Ishikawa (cell line): ENCODE results near the gene IGLL5.

Source experiments
- CEBPB ChIP-seq: IDR thresholded peaks from 2 replicates; pipeline ENCODE4 v1.6.1; 2012
- CREB1 ChIP-seq: IDR thresholded peaks from 2 replicates; pipeline ENCODE4 v1.6.1; 2012; ENCODE audit warnings: low read depth
- EGR1 ChIP-seq: IDR thresholded peaks from 2 replicates; pipeline ENCODE4 v1.6.1; 2012
- EP300 ChIP-seq: IDR thresholded peaks from 2 replicates; pipeline ENCODE4 v1.6.1; 2012; ENCODE audit warnings: borderline replicate concordance
- FOXM1 ChIP-seq: IDR thresholded peaks from 2 replicates; pipeline ENCODE4 v1.6.1; 2012; ENCODE audit warnings: low read depth, borderline replicate concordance
- MAX ChIP-seq: IDR thresholded peaks from 2 replicates; pipeline ENCODE4 v1.6.1; 2012
- NFIC ChIP-seq: IDR thresholded peaks from 2 replicates; pipeline ENCODE4 v1.6.1; 2012
- RAD21 ChIP-seq: IDR thresholded peaks from 2 replicates; pipeline ENCODE4 v1.6.1; 2012; ENCODE audit warnings: low read depth
- REST ChIP-seq: IDR thresholded peaks from 2 replicates; pipeline ENCODE4 v1.6.1; 2012; ENCODE audit warnings: low read depth, mild to moderate bottlenecking
- TAF1 ChIP-seq: IDR thresholded peaks from 2 replicates; pipeline ENCODE4 v1.6.1; 2012; ENCODE audit warnings: low read depth, mild to moderate bottlenecking
- TCF12 ChIP-seq: IDR thresholded peaks from 2 replicates; pipeline ENCODE4 v1.6.1; 2012; ENCODE audit warnings: low read depth
- TEAD4 ChIP-seq: IDR thresholded peaks from 2 replicates; pipeline ENCODE4 v1.6.1; 2012
- USF1 ChIP-seq: IDR thresholded peaks from 2 replicates; pipeline ENCODE4 v1.6.1; 2012
- YY1 ChIP-seq: IDR thresholded peaks from 2 replicates; pipeline ENCODE4 v1.6.1; 2012; ENCODE audit warnings: low read depth
- ZBTB7A ChIP-seq: IDR thresholded peaks from 2 replicates; pipeline ENCODE4 v1.6.1; 2012; ENCODE audit warnings: low read depth

The IGLL5 gene

DNA sequence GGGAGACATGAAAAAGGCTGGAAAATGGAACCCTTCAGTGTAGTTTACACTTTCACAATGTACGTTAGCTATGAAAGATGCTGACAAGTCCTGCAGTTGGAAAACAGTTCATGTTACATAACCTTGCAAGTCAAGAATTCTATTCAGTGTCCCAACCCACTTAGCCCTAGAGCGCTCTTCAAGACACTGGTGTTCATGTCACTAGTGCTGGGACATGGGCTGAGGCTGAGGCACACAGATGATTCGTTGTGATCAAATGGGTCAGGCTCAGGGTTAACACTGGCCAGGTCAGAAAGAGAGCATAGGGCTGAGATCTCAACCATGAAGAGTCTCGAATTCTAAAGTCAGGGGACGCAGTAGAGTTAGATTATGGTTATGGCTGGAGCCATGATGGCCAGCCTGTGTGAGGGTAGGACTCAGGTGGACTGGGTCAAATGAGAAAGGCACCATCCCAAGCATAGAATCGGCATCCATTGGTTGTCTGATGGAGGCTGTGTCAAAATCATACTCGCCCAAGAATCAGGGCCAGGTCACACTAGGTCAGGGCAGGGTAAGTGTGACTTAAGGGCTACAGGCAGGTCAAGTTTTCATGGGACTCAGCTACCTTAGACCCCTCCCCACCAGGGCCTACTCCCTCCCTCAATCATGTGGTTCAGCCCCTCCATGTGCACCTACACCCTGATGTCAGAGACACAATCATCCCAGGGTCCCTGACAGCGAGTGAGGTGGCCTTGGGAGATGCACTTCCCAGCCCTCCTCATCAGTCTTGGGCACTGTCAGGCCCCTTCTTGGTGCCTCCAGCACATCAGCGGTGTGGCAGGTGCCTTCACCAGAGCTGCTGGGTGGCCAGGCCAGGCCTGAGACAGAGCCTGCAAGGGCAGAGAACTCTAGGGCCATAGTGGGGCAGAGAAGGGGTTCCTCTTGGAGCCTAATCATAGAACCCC lies 20.2 kb downstream of the IGLL5 start:
- TF ChIP-seq CEBPB = no peak
- TF ChIP-seq FOXM1 = no peak
- no peak for TF ChIP-seq EGR1
- no peak for TF ChIP-seq ZBTB7A
- TF ChIP-seq USF1 = no peak
- no peak for TF ChIP-seq MAX
- TF ChIP-seq CREB1 = no peak
- no peak for TF ChIP-seq TAF1
- no peak for TF ChIP-seq TEAD4
- no peak for TF ChIP-seq REST
- TF ChIP-seq TCF12 = no peak
- TF ChIP-seq EP300 = no peak
- TF ChIP-seq YY1 = no peak
- no peak for TF ChIP-seq NFIC
- TF ChIP-seq RAD21 = no peak

GRCh38 chr22:22908495-22908861 lies 20.9 kb downstream of the IGLL5 start:
- no peak for TF ChIP-seq MAX
- TF ChIP-seq EGR1 = no peak
- no peak for TF ChIP-seq TCF12
- no peak for TF ChIP-seq ZBTB7A
- no peak for TF ChIP-seq RAD21
- no peak for TF ChIP-seq TAF1
- no peak for TF ChIP-seq CEBPB

DNA sequence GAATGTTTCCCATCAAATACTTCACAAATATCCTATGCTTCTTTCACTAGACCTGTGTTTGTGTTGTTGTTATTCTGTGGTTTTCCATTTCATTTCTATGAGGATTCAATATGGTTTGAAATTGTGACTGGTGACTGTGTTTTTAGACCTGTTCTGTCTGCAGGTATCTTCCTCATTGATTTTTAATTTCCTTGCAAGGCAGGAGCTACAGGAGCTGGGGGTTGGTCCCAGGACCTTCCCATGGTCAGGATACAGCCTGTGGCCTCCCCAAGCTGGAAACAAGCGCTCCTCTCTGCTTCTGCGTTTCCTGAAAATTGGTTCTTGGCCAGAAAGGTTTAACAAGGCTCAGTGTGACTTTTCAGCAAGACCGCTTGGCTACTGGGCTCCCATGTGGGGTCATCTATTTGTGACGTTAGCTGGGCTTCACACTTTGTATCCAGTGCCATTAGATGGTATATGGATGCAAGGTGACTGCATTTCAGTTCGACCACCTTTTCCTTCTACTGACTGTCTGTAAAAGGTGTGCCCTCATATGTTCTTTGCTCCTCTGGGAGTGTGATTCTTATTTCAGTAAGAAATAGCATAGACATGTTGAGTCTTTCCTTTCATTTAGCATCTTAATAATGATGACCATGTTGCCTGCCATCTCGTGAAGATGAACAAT lies 21.5 kb downstream of the IGLL5 start:
- no peak for TF ChIP-seq FOXM1
- no peak for TF ChIP-seq YY1
- no peak for TF ChIP-seq TCF12
- TF ChIP-seq NFIC = no peak
- TF ChIP-seq USF1 = no peak
- TF ChIP-seq TEAD4 = no peak
- TF ChIP-seq CEBPB = no peak
- no peak for TF ChIP-seq ZBTB7A
- no peak for TF ChIP-seq MAX
- TF ChIP-seq TAF1 = no peak
- TF ChIP-seq RAD21 = no peak
- no peak for TF ChIP-seq EGR1
- TF ChIP-seq EP300 = no peak
- no peak for TF ChIP-seq REST
- no peak for TF ChIP-seq CREB1

DNA sequence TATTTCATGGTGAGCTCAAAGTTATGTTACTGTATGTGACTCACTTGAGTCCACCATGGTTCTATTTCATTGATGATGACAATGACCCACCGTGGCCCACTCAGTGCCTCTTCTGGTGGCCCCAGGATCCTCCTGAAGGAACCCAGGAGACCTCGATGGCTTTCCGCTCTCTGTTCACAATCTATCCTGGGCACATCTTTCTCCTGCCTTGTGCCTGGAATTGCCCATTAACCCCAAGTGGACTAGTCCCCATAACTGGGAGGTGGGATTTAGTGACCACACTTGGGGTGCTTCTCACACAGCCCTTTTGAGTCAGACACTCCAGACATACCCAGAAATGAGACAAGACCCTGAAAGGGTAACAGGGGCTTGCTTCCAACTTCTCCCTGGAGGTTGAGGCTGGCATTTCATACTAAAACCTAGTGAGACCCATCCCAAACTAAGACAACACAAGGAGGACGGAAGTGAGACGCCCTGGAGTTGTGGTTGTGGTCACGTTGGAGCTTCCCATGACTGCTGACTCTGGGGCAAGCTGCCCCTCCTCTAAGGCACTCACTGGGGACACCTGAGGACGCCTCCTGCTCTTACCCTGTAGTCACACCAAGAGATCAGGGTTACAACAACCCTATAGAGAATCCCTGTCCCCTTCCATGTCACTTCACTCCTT lies 22.1 kb downstream of the IGLL5 start:
- TF ChIP-seq CREB1 (no peak), USF1 (no peak), REST (no peak), TEAD4 (no peak), TAF1 (no peak), MAX (no peak), EP300 (no peak), RAD21 (no peak), ZBTB7A (no peak), EGR1 (no peak), NFIC (no peak), FOXM1 (no peak), YY1 (no peak), CEBPB (no peak), TCF12 (no peak)
